Transverse colon (tissue), 4 donors: ENCODE results near the gene DDX46. TPM values are rescaled to one million over a fixed set of nuclear protein-coding genes. Genes with fewer than 3 reads are reported as not detected.

Experiments used
- DNase-seq: peaks from one replicate; pipeline ENCODE4 v3.0.0-alpha.2; 2019
- H3K27ac ChIP-seq, 4 donors: fragments of 200-600 bp; sonication (generic); 2 replicates each; pipeline ENCODE4 v1.5.1; 2016 to 2018; ENCODE audit warnings: inconsistent platforms in 4 of 4
- H3K27me3 ChIP-seq: fragments of 200-600 bp; sonication (generic); 2 replicates; pipeline ENCODE4 v1.5.1; 2017; ENCODE audit warnings: inconsistent platforms
- H3K36me3 ChIP-seq, 4 donors: fragments of 200-600 bp; sonication (generic); 2 replicates each; pipeline ENCODE4 v1.5.1; 2017 to 2019; ENCODE audit warnings: inconsistent platforms in 4 of 4
- H3K4me1 ChIP-seq, 4 donors: fragments of 200-600 bp; sonication (generic); 2 replicates each; pipeline ENCODE4 v1.5.1; 2017 to 2020; ENCODE audit warnings: inconsistent platforms in 4 of 4
- H3K4me3 ChIP-seq, 4 donors: fragments of 200-600 bp; sonication (generic); 1 replicate in 1 of 4; 2 replicates in 3 of 4; pipeline versions ENCODE4 v1.5.1 to v1.6.1; 2017 to 2019; ENCODE audit warnings: inconsistent platforms in 4 of 4
- H3K9me3 ChIP-seq, 2 donors: fragments of 200-600 bp; sonication (generic); 2 replicates each; pipeline ENCODE4 v1.5.1; 2017 to 2019; ENCODE audit warnings: inconsistent platforms in 2 of 2
- CTCF ChIP-seq, 5 experiments: fragments of 200-600 bp in 3 of 5; fragments of 450-650 bp in 2 of 5; sonication (generic) in 3 of 5; IDR thresholded peaks; 1 replicate in 2 of 5; 2 replicates in 3 of 5; pipeline ENCODE4 v1.5.1; 2016 to 2017; ENCODE audit warnings: antibody characterized with exemption in 5 of 5, inconsistent platforms in 3 of 5, mild to moderate bottlenecking in 2 of 5, moderate library complexity in 1 of 5
- EP300 ChIP-seq: sonication (generic); formaldehyde crosslinking; IDR thresholded peaks from one replicate; pipeline ENCODE4 v1.6.1; 2017; ENCODE audit warnings: antibody characterized with exemption, low read depth
- POLR2A ChIP-seq: fragments of 450-650 bp; IDR thresholded peaks from one replicate; pipeline ENCODE4 v1.6.1; 2016; ENCODE audit warnings: antibody characterized with exemption, mild to moderate bottlenecking, moderate library complexity
- POLR2AphosphoS5 ChIP-seq, 3 donors: sonication (generic); formaldehyde crosslinking; IDR thresholded peaks; one replicate each; pipeline ENCODE4 v1.6.1; 2016; ENCODE audit warnings: antibody characterized with exemption in 3 of 3
- WGBS, 2 donors: methylation state at CpG; one replicate each; pipeline ENCODE4 v1.1.5; 2018; ENCODE audit warnings: low coverage in 1 of 2; 5-methylcytosine and 5-hydroxymethylcytosine counted together
- in situ Hi-C, 4 donors: fragments of 200-750 bp; cut with MboI; loops; one replicate each; pipeline versions ENCODE4 v1.15.0 to v1.15.1; 2017; ENCODE audit warnings: low sequenced_read_pairs in 3 of 4, low pct_ligation_motif_present in 1 of 4, low pct_unique_long_range_greater_than_20kb in 1 of 4
- intact Hi-C: fragments of 100-400 bp; cut with DNase I; formaldehyde crosslinking; loops from one replicate; pipeline ENCODE4 v1.15.1; 2023; ENCODE audit warnings: low total_unique reads
- total RNA-seq, 4 donors: library from RNA; depleted of rRNA; stranded (reverse); fragments of >200 nt; gene quantifications; one replicate each; pipeline ENCODE4 v1.1.0, GENCODE V29; 2016

DDX46 gene
- total RNA-seq, 4 donors from 2014 or later = 28.5 to 73.3 (median 46.1) TPM

- TF ChIP-seq CTCF (IDR thresholded peaks at IDR 0.05) = no peak
- Histone ChIP-seq H3K27ac (no peak overlapping the region), H3K36me3 (peaks cover 0 to 79% (median 39%) of the 10 kb centered on the region in 4 donors), H3K4me1 (no peaks in the 10 kb centered on the region), H3K4me3 (no peak overlapping the region), H3K9me3 (no peaks in the 10 kb centered on the region), H3K27me3 (no peaks in the 10 kb centered on the region)
- 96% methylated on average over 1 of the region's 1 CpG; no CpG with 5 or more reads in 1 of the 2 donors for WGBS, 2 donors
- no peak for DNase-seq
- in situ Hi-C loops (no loop called here), intact Hi-C loops (no loop called here)
Observed at GRCh38 chr5:134787692-134788091, 29.1 kb downstream of the DDX46 start.

DNA sequence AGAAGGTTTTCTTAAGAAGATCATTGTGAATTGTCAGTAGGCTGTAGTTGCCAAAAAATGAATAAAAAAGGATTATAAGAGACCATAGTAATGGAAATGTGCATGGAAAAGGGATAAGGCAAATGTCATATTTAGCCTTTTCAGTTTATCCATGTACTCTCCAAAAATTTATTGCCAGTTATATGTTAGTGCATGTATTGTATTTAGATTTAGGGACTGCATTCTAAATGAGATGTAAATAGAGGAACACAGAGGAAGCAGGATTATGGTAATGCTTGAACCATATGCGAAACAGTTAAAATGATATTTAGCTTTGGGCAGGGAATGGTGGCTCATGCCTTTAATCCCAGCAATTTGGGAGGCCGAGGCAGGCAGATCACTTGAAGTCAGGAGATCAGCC is 33.0 kb downstream of the DDX46 start:
- Histone ChIP-seq H3K27ac (no peak overlapping the region), H3K9me3 (no peaks in the 10 kb centered on the region), H3K4me1 (no peaks in the 10 kb centered on the region), H3K4me3 (no peak overlapping the region), H3K36me3 (peaks cover 0 to 73% (median 36%) of the 10 kb centered on the region in 4 donors), H3K27me3 (no peaks in the 10 kb centered on the region)
- no peak for TF ChIP-seq POLR2AphosphoS5 (IDR thresholded peaks at IDR 0.05)
- no peak for TF ChIP-seq CTCF (IDR thresholded peaks at IDR 0.05)
- no peak for TF ChIP-seq POLR2A
- TF ChIP-seq EP300 = no peak
- 94 to 100% methylated on average over 1 to 2 of the region's 2 CpGs for WGBS, 2 donors
- in situ Hi-C loops = no loop called here
- intact Hi-C loops = no loop called here
- no peak for DNase-seq

DNA sequence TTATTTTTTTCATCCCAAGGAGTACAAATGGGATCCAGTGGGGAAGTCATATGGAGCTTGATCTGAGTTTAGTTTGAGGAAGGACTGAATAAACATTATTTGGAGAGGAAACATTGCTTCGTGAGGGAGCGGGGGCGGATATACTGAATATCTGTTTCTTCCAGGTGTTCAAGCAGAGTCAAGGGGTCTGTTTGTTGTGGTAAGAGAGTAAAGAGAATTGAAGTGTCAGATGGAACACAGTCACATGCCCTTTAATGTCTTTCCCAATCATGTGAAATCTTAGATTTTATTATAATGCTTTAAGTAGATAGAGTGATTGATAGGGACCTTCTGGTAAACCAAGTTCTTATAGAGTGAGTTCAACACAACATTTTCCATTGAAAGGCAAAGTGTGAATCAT is 33.7 kb downstream of the DDX46 start:
- peaks cover 0 to 73% (median 34%) of the 10 kb centered on the region in 4 donors for H3K36me3 ChIP-seq

DNA sequence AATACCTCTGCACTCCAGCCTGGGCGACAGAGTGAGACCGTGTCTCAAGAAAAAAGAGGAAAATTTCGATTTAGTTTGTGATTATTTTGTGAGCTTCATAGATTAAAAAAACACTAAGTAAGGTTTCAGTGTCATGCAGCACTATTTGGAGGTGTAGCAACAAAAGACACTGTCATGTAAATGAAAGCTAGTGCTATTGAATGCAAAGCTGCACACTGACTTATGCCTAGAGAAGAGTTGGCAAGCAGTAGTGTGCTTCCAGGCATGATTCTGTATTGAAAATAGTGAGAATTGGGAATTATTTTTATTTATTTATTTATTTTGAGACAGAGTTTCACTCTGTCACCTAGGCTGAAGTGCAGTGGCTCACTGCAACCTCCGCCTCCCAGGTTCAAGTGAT is 34.5 kb downstream of the DDX46 start:
- in situ Hi-C loops = no loop called here
- TF ChIP-seq CTCF (IDR thresholded peaks at IDR 0.05) (no peak), POLR2AphosphoS5 (IDR thresholded peaks at IDR 0.05) (no peak), POLR2A (no peak), EP300 (no peak)
- DNase-seq = no peak
- intact Hi-C loops = no loop called here
- Histone ChIP-seq H3K27ac (no peak overlapping the region), H3K36me3 (peaks cover 0 to 75% (median 34%) of the 10 kb centered on the region in 4 donors), H3K4me3 (no peak overlapping the region), H3K4me1 (no peaks in the 10 kb centered on the region), H3K9me3 (no peaks in the 10 kb centered on the region), H3K27me3 (no peaks in the 10 kb centered on the region)
- WGBS, 2 donors = 67 to 92% methylated on average over 1 to 4 of the region's 4 CpGs

More for the DNA sequence above, 33.7 kb downstream of the DDX46 start:
- no peaks in the 10 kb centered on the region for H3K9me3 ChIP-seq
- H3K4me1 ChIP-seq = no peaks in the 10 kb centered on the region
- no peak for DNase-seq
- WGBS, 2 donors = 94 to 100% methylated on average over 1 to 3 of the region's 3 CpGs
- no peaks in the 10 kb centered on the region for H3K27me3 ChIP-seq
- no peak overlapping the region for H3K27ac ChIP-seq
- TF ChIP-seq POLR2A (no peak), EP300 (no peak), POLR2AphosphoS5 (IDR thresholded peaks at IDR 0.05) (no peak), CTCF (IDR thresholded peaks at IDR 0.05) (no peak)
- in situ Hi-C loops = no loop called here
- H3K4me3 ChIP-seq = no peak overlapping the region
- intact Hi-C loops = no loop called here
